GM19324 (cell line): ENCODE measurements around the gene GRID1.

Source experiments
- ATAC-seq: cut with Tn5 transposase; IDR thresholded peaks from one replicate; pipeline ENCODE4 v1.9.1; 2021; ENCODE audit warnings: mild to moderate bottlenecking, moderate library complexity; ENCODE audit not compliant: unreplicated experiment, low FRiP score

Gene GRID1

DNA sequence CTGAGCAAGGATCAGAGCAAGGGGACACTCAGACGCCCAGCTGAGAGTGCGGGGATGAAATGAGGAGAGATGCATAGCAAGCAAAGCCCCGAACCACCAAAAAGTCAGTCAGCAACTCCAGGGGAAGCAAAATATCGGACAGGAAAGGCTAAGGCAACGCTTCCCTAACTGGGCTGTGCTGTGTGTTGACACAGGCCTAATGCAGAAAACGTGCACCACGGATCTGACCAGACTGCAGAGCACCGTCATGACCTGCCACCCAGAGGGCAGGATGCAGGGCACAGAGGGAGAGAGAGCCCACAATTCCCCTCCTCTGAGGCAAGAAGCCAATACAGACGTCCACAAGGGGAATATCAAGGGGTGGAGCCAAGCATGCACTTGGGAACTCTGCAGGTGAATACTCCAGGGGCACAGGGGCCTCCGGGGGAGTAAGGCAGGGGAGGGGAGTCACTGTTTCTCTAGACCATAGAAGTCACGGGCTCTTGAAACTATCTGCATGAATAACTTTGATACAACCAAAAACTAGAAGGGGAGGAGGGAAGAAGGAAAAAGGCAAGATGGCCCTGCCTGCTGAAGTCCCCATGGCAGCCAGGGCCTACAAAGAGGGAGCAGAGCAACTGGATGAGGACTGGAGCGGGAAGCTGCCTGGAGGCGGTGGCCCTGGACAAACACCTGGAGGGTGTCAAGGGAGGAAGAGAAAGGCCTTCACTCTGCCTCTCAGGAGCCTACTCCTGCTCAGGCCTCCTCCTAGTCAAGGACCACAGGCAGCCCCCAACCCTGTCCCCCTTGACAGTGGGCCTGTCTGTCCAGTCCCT lies 26.2 kb downstream of the GRID1 start:
- no peak for ATAC-seq

GRCh38 chr10:86339226-86339865 lies 27.2 kb downstream of the GRID1 start:
- no peak for ATAC-seq

DNA sequence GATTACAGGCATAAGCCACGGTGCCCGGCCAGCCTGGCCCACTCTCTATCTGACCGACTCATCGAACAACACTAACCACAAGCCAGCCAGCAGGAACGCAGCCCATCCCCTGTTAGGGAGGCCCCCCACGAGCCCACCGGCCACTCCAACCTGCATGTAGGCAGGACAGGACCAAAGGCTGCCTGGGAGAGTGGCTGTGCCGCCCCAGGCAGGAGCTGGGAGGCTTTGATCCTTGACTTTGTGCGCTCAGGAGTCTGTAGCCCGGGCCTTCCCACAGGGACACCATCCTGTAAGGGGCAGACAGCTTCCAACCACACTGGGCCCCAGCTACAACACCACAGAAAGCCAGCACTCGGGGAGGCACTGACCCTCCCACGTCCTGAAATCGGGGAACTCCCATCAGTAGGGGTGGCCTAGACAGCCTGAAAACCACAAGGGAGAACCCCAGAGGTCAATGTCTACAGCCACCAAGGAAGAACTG lies 29.4 kb downstream of the GRID1 start:
- no peak for ATAC-seq

- ATAC-seq: no peak
Measured at GRCh38 chr10:86336341-86336740, 30.3 kb downstream of the GRID1 start.

- ATAC-seq: no peak
Measured at GRCh38 chr10:86335831-86336230, 30.8 kb downstream of the GRID1 start.

GRCh38 chr10:86335257-86335656 lies 31.3 kb downstream of the GRID1 start:
- ATAC-seq: no peak

DNA sequence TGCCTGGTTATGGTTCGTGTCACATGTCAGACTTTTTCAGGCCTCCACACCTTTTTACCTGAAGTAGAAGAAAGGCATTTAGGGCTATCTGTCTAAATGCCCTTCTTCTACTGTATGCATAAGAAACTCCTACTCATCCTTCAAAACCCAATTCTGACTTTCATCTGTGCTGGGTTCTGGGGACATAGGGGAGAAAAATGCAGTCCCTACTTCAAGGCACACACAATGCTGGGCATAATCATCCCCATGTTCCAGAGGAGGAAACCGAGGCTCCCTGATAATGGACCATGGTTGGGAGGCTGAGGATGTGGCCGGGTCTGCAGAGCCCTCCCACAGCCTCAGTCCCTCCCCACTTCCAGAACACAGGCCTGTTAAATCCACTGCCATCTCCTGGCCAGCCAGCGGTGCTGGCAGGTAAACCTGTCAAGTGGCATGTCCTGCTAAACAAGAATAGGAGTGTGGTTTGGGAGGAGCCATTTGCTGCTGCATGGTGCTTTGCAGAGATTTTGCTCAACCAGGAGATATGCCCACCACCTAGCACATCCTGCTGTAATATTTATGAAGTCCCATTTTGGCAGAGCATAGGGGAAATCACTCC lies 32.0 kb downstream of the GRID1 start:
- ATAC-seq: no peak

GRCh38 chr10:86333826-86334487 lies 32.6 kb downstream of the GRID1 start:
- no peak for ATAC-seq

GRCh38 chr10:86331861-86332260 lies 34.7 kb downstream of the GRID1 start:
- ATAC-seq: no peak

DNA sequence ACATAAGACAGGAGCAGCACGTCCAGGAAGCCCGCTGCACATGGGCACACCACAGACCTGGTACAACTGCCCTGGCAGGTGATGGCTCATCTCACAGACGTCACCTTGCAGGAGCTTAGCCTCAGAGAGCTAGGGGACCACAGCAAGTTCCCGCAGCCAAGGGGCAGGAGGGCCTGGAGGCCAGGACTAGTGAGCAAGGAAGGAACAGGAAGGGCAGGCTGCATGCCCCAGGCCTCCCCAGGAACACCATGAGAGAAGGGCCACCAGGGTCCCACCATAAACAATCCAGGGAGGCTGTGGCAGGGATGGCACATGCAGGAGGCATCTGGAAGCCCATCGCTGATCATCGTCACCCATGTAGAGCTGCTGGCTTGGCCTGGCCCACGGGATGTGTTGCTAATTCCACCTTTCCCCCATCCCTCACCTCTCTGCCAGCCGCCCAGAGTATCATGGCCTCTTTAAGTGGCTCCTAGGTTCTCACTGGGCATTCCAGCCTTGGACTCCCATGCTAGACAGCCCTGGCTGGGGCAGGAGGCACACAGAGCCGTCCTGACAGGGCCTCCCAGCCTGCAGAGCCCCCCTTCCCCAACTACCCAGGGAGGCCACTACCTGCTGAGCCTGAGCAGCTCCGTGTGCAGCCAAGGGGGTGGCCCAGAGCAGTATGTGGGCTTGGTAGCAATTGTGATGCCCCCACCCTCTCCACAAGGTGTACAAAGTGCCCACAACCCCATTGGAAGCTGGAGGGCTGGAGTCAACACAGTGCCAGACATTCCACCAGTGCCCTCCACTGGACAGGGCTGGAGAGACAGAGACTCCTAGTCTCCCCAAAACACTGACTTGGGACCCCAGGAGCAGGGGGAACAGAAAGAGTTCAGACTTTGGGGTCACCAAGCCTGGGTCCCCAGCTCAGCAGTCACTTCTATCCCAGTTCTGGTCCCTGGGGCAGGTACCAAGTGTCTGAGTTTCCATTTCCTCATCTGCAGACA lies 35.5 kb downstream of the GRID1 start:
- no peak for ATAC-seq

GRCh38 chr10:86329896-86330680 lies 36.5 kb downstream of the GRID1 start:
- ATAC-seq: no peak

- ATAC-seq: no peak
Measured at GRCh38 chr10:86329093-86329710, 37.4 kb downstream of the GRID1 start.

DNA sequence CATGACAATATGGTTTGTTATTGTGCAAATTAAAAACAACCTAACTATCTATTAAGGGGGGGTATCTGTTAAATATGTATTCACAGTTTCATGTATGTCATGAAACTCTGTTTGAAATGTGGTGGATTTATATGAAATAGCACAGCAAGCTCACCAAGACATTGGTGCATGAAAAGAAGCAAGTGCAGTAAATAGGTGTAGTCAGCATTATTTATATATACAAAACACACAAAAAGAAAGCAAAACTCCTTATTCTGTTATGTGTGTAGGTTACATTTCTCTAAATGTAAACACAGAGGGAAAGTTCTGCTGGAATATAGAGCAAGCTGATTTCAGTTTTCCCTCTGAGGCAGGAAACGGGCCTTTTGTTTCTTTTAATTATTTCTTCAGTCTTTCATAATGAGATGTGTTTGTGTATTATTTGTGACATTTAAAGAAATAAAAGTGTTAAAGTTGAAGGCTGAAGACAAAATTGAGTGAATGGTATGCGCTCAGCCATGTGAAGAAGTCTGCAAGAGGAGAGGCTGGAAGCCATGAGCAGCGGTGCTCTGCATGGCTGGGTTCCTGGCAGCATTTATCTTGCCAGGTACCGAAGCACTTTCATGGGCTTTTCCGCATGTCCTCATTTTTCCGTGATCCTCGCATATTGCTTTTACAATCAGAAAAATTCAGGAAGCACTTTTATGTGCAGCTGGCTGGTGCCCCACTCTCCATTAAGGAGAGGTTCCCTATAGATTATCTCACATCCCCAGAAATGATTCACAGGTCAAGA lies 38.5 kb downstream of the GRID1 start:
- ATAC-seq: no peak

DNA sequence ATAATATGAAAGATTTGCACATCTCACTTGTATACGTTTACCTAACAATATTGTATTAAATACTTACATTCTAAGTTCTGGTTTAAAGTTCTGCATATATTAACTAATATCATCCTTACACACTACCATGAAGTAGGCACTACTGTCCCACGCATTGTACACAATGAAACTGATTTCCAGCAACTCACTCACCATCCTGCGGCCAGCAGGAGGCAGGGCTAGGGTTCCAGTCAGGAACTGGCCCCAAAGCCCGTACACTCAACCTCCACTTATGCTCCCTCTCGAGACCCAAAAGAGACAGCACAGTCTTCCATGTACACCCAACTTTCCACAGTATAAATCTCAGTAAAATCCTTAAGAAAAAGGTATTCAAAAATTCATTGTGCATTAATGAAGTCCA lies 41.4 kb downstream of the GRID1 start:
- no peak for ATAC-seq

GRCh38 chr10:86321568-86321967 lies 45.0 kb downstream of the GRID1 start:
- ATAC-seq: no peak

DNA sequence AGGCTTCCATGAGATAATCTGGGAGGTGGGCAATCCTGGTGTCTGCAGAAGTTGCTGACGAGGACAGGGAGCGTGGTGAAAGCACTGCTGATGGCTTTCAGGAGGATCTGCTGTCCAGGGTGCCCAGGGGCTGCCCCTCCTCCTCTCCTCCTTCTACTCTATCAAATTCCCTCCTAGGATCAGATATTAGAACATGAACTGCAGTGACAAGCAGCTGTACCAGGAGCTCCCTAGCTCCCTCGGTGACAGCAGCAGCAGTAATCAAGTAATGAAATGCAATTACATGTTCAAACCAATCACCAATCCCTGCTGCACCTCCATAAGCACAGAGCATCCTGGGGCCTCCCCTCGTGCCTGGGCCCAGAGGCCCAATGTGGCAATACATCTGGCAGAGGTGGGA lies 46.9 kb downstream of the GRID1 start:
- ATAC-seq: no peak

GRCh38 chr10:86317949-86318725 lies 48.5 kb downstream of the GRID1 start:
- ATAC-seq: no peak
